ENCODE measurements around the gene ATG5.

ATG5 gene

DNA sequence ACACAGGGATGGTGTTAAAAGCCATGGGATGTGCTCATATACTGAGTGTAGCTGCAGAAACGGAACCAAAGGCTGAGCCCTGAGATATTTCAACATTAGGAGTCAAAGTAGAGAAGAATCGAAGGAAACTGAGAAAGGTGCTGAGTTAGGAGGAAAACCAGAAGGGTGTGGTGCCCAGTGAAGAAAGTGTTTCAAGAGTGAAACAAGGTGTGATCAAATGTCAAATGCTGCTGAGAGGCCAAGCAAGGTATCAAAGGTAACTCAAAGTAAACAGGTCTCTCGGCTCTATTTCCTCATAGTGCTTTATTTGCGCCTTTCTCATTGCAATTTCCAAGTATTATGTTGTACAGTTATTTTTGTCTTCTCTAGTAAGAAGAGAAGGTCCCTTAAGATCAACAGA lies 145.4 kb downstream of the ATG5 start:
- no peak for DNase-seq (ENCODE audit: low spot score)

DNA sequence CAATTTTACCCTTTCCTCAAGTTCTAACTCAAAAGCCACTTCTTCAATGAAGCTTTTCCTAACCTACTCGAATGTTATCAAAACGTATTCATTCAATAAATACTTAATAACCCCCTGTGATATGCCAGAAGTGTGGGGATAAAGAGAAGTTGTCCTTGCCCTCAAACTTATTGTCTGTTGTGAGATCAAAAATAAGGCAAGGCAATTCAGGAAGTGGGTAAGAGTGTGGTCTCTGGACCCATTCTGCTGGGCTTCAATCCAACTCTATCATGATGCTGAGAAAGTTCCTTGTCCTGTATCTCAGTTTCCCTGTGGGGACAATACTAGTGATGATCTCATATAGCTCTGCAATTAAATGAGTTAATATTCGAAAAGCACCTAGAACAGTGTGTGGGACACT lies 146.7 kb downstream of the ATG5 start:
- DNase-seq (ENCODE audit: low spot score) = no peak

DNA sequence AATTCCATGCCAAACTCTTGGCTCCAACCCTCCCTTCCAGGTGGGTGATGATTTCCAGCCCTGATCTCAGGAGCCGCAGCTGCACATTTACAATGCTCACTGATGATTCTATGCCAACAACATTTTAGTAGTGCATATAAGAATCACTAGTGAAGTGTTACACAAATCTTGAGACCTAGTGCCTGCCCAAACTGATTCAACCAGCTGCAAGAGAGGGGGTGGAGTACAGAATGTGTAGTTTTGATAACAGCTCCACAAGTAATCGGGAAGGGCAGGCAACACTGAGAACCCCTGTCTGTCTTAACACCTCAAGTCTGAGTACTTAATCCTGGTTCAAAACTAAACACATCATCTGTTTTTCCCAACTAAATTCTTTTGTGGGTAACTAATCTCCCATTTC lies 147.8 kb downstream of the ATG5 start:
- no peak for DNase-seq (ENCODE audit: low spot score)

DNA sequence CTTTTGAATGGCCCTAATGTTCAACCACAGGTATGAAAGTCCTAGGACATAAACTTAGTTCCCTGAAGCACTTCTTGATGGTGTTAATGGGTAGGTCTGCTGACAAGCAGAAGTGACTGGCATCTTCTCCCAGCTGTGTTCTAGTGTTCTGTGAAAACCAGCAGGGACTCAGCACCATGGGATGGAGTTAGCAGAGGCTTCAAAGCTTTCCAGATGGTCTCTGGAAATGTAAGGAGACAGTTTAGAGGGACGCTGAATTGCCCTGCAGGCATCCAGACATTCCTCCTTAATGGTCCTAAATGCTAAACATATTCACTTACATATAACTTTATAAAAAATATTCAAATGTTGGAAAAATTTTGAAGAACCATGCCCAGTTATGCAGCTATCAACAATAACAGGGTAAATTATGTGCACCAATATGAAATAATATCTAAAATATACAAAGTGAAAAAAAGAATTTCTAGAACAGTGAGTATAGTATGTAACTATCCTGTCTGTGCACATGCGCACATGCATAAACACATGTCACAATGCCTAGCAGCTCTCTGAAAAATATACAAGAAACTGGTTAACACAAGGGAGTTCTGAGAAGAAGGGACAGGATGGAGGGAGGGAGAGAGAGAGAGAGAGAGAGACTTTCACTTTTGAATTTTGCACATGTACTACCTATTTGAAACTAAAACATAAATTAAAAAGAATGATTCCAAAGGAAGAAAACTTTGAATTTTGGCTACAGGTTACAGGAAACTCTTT lies 152.3 kb downstream of the ATG5 start:
- no peak for DNase-seq (ENCODE audit: low spot score)

GRCh38 chr6:106170030-106170791 lies 155.3 kb downstream of the ATG5 start:
- no peak for DNase-seq (ENCODE audit: low spot score)

DNA sequence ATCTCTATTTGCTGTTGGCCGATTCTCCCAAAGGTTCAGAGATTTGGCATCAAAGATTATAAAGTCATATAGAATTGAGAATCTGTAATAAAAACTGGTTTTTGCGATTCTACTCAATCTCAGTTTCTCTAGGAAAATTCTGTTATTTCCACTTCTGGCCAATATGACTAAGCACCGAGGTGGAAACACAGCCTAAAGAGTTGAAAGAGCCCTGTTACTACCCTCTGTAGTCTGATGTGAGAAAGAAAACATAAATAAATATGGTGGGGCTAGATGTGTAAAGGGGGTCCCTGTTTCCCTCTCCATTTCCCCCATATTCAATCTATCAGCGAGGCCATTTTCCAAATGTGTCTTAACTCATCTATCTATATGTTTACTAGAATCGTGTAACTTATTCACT lies 156.0 kb downstream of the ATG5 start:
- no peak for DNase-seq (ENCODE audit: low spot score)

GRCh38 chr6:106168097-106168888 lies 157.3 kb downstream of the ATG5 start:
- DNase-seq (ENCODE audit: low spot score) = no peak

- DNase-seq (ENCODE audit: low spot score) = peak; percentile 77
Measured at GRCh38 chr6:106167096-106167814, 158.3 kb downstream of the ATG5 start.

DNA sequence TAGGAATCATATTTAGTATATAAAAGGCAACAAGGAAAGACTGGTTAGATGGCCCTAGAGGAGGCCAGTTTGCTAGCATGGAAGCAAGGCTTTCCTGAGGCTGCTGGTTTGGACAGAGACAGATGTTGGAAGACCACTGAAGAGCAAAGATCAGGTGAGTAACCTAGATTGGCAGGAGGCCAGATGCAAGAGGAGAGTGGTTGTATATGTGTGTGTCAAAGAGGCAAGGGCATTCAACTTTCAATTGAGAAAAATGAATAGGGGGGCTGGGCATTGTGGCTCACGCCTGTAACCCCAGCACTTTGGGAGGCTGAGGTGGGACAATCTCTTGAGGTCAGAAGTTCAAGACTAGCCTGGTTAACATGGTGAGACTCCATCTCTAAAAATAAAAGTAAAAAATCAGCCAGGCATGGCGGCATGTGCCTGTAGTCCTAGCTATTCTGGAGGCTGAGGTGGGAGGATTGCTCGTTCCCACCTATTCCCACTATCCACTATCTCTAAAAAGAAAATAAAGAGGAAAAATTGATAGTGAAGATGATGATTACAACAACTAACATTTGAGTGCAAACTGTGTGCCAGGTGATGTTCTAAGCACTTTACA lies 159.6 kb downstream of the ATG5 start:
- DNase-seq (ENCODE audit: low spot score) = no peak

- peak; percentile 96 for DNase-seq (ENCODE audit: low spot score)
Measured at GRCh38 chr6:106163966-106164877, 161.3 kb downstream of the ATG5 start.

GRCh38 chr6:106163446-106163965 lies 162.1 kb downstream of the ATG5 start:
- DNase-seq (ENCODE audit: low spot score) = peak; percentile 80

GRCh38 chr6:106162921-106163320 lies 162.6 kb downstream of the ATG5 start:
- no peak for DNase-seq (ENCODE audit: low spot score)

- no peak for DNase-seq (ENCODE audit: low spot score)
Measured at GRCh38 chr6:106161893-106162292, 163.7 kb downstream of the ATG5 start.

GRCh38 chr6:106161311-106161874 lies 164.2 kb downstream of the ATG5 start:
- DNase-seq (ENCODE audit: low spot score) = no peak

GRCh38 chr6:106160189-106160588 lies 165.4 kb downstream of the ATG5 start:
- DNase-seq (ENCODE audit: low spot score) = no peak

- DNase-seq (ENCODE audit: low spot score) = no peak
Measured at GRCh38 chr6:106159531-106159940, 166.0 kb downstream of the ATG5 start.

DNA sequence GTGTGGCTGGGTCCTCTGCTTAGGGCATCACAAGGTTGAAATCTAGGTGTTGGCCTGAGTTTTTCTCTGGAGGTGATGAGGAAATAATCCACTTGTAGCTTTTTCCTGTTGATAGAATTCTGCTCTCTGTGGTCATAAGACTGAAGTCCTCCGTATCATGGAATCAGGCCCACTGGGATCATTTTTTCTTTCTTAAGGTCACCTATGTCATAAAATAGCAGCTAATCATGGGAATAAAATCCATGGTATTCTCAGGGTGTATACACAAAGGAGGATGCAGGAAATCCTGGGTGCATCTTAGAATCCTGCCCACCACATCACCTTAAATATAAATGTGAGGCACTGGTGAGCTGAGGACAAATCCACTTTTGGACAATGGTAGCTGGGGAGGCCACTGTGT lies 166.7 kb downstream of the ATG5 start:
- no peak for DNase-seq (ENCODE audit: low spot score)

GRCh38 chr6:106156863-106157262 lies 168.7 kb downstream of the ATG5 start:
- DNase-seq (ENCODE audit: low spot score) = no peak

DNA sequence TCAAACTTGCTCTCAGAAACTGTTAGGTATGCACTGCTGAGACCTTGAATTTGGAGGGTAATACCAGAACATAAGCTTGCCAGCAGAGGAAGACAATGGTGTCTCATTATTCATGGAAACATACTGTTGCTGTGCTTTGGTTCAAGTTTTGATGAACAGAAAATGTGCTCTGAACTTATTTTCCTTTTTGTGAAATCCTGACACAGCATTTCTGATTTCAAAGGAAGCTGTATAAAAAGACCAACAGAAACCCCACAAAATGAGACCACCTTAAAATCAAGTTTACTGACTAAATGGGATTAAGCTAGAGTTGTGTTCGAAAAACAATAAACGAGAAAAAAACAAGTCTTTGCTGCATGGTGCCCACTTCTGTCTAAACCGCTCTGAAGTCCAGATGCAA lies 169.1 kb downstream of the ATG5 start:
- no peak for DNase-seq (ENCODE audit: low spot score)

- no peak for DNase-seq (ENCODE audit: low spot score)
Measured at GRCh38 chr6:106155219-106155830, 170.2 kb downstream of the ATG5 start.

All from activated CD4-positive, alpha-beta T cell treated with anti-CD3 and anti-CD28 coated beads, Interleukin-2, Interleukin-4, amounts not matched to agents 100 ng/mL and 50 ng/mL, durations not matched to agents 16 hours and 8 hours (primary cell).